GM18951 (cell line): ENCODE data around the gene LRWD1.

ENCODE experiments used
- POLR2A ChIP-seq: IDR thresholded peaks from 4 replicates; pipeline ENCODE4 v1.6.1; 2011; ENCODE audit warnings: mild to moderate bottlenecking; ENCODE audit not compliant: insufficient read length, insufficient read depth; ENCODE audit errors: extremely low read depth
- in situ Hi-C: fragments of 300-500 bp; cut with MboI; formaldehyde crosslinking; loops from one replicate; pipeline ENCODE4 v1.12.0; 2022; ENCODE audit warnings: low sequenced_read_pairs, mixed read lengths, inconsistent platforms; ENCODE audit not compliant: unreplicated experiment

LRWD1 gene

GRCh38 chr7:102431617-102432298, 33.0 kb upstream of the LRWD1 start:
- TF ChIP-seq POLR2A = peak; percentile 60
- in situ Hi-C loops = no loop called here

- TF ChIP-seq POLR2A = no peak
- in situ Hi-C loops = no loop called here
Measured at GRCh38 chr7:102432442-102433218, 32.2 kb upstream of the LRWD1 start.

GRCh38 chr7:102433219-102434038, 31.4 kb upstream of the LRWD1 start, which contains the start of gene ORAI2:
ORAI2 (plus strand) TSS chr7:102433575; CDS start chr7:102438957, 5,382 bp downstream.
- in situ Hi-C loops = no loop called here
- peak; percentile 70 for TF ChIP-seq POLR2A

- in situ Hi-C loops = no loop called here
- no peak for TF ChIP-seq POLR2A
Measured at GRCh38 chr7:102434039-102434486, 30.7 kb upstream of the LRWD1 start.

GRCh38 chr7:102436118-102436517, 28.7 kb upstream of the LRWD1 start:
- in situ Hi-C loops = no loop called here

GRCh38 chr7:102439963-102440795, 24.6 kb upstream of the LRWD1 start:
- in situ Hi-C loops = no loop called here
- no peak for TF ChIP-seq POLR2A

More at GRCh38 chr7:102436118-102436517, 28.7 kb upstream of the LRWD1 start:
- TF ChIP-seq POLR2A = no peak

- peak; percentile 47 for TF ChIP-seq POLR2A
Measured at GRCh38 chr7:102444961-102445673, 19.7 kb upstream of the LRWD1 start.

GRCh38 chr7:102445674-102446071, 19.1 kb upstream of the LRWD1 start:
- no peak for TF ChIP-seq POLR2A
- in situ Hi-C loops = loop anchor here (5.0 kb wide), 1 partner anchor 38 kb away; no protein-coding TSS in a partner anchor

More at GRCh38 chr7:102444961-102445673, 19.7 kb upstream of the LRWD1 start:
- in situ Hi-C loops = loop anchor here (5.0 kb wide), 1 partner anchor 38 kb away; no protein-coding TSS in a partner anchor

- in situ Hi-C loops = loop anchor here (5.0 kb wide), 1 partner anchor 39 kb away; no protein-coding TSS in a partner anchor
- no peak for TF ChIP-seq POLR2A
Measured at GRCh38 chr7:102446387-102447156, 18.2 kb upstream of the LRWD1 start.

GRCh38 chr7:102447311-102447710, 17.5 kb upstream of the LRWD1 start:
- TF ChIP-seq POLR2A = no peak
- in situ Hi-C loops = loop anchor here (5.0 kb wide), 1 partner anchor 40 kb away; no protein-coding TSS in a partner anchor

GRCh38 chr7:102449136-102449535, 15.6 kb upstream of the LRWD1 start:
- TF ChIP-seq POLR2A = no peak
- in situ Hi-C loops = loop anchor here (5.0 kb wide), 1 partner anchor 42 kb away; no protein-coding TSS in a partner anchor
